ENCODE results near the gene SDS. TPM values are rescaled to one million over a fixed set of nuclear protein-coding genes. Genes with fewer than 3 reads are reported as not detected.

SDS gene
- total RNA-seq, 1 donor from 2014 or later: not detected

DNA sequence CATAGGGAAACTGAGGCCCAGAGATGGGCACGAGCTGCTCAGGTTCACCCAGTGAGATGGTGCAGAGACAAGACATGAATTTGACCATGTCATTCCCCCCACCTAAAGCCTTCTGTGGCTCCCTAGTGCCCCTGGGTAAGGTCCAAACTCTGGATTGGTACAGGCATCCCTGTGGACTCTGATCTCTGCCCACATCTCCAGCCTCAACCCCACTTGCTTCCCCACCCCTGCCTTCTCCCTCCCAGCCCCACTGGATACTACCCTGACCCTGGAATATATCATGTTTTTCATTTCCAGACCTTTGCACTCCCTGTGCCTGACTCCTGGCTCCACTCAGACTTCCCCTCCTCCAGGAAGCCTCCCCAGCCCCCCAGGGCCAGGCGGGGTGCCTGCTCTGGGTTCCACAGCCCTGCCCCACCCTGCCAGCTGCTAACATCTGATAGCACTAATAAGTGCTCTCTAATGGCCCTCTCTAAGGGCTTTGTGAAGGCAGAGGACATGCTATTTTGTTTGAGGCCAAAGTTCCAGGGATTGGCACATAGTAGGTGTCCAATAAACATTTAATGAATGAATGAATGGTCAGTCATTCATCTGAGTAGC is 17.4 kb upstream of the SDS start:
- TF ChIP-seq, protein P1, sequence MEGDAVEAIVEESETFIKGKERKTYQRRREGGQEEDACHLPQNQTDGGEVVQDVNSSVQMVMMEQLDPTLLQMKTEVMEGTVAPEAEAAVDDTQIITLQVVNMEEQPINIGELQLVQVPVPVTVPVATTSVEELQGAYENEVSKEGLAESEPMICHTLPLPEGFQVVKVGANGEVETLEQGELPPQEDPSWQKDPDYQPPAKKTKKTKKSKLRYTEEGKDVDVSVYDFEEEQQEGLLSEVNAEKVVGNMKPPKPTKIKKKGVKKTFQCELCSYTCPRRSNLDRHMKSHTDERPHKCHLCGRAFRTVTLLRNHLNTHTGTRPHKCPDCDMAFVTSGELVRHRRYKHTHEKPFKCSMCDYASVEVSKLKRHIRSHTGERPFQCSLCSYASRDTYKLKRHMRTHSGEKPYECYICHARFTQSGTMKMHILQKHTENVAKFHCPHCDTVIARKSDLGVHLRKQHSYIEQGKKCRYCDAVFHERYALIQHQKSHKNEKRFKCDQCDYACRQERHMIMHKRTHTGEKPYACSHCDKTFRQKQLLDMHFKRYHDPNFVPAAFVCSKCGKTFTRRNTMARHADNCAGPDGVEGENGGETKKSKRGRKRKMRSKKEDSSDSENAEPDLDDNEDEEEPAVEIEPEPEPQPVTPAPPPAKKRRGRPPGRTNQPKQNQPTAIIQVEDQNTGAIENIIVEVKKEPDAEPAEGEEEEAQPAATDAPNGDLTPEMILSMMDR (IDR thresholded peaks at IDR 0.05; ENCODE audit: borderline replicate concordance): no peak
- intact Hi-C loops (cut with micrococcal nuclease): no loop called here

DNA sequence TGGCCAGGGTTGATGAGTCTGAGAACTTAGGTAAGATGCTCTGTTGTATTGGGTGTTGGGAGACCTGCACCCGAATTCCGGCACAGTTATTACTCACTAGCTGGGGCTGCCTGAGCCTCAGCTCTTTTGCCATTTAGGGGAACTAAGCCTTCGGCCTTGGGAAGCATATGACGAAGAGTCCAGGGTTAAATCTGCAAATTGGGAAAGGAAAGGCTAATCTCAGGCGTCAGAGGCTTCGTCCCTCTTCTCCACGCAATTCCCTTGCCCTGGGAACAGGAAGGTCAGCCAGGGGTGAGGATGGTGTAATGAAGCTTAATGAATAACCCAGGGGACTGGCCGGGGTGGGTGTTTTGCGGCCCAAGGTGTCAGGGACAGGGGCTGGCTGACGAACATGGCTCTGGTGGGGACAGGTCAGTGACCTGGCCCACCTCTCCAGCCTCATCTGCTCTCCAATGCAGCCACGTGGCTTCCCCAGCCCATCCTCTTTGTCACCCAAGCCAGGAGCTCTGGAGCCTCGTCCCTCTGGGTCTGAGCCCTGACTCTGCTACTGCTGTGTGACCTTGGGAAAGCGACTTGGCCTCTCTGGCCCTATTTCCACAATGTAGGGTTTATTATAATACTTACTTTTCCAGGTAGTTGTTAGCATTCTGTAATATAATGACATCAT is 14.7 kb upstream of the SDS start:
- Histone ChIP-seq H3K9me3 (replicated peaks) (no peaks in the 10 kb centered on the region), H3K27ac (replicated peaks) (no peak overlapping the region), H3K36me3 (no peaks in the 10 kb centered on the region), H3K4me1 (peaks cover 15% of the 10 kb centered on the region), H3K27me3 (ENCODE audit: low read depth) (peaks cover 10% of the 10 kb centered on the region), H3K4me3 (no peak overlapping the region)
- intact Hi-C loops (cut with micrococcal nuclease): no loop called here
- DNase-seq: no peak
- TF ChIP-seq, protein P1 (IDR thresholded peaks at IDR 0.05; ENCODE audit: borderline replicate concordance): no peak

More for the DNA sequence above, 17.4 kb upstream of the SDS start:
- DNase-seq: no peak
- H3K27me3 ChIP-seq (ENCODE audit: low read depth): no peaks in the 10 kb centered on the region
- H3K4me3 ChIP-seq: no peak overlapping the region
- H3K27ac ChIP-seq (replicated peaks): no peak overlapping the region
- H3K36me3 ChIP-seq: no peaks in the 10 kb centered on the region
- H3K9me3 ChIP-seq (replicated peaks): no peaks in the 10 kb centered on the region
- H3K4me1 ChIP-seq: peaks cover 15% of the 10 kb centered on the region

DNA sequence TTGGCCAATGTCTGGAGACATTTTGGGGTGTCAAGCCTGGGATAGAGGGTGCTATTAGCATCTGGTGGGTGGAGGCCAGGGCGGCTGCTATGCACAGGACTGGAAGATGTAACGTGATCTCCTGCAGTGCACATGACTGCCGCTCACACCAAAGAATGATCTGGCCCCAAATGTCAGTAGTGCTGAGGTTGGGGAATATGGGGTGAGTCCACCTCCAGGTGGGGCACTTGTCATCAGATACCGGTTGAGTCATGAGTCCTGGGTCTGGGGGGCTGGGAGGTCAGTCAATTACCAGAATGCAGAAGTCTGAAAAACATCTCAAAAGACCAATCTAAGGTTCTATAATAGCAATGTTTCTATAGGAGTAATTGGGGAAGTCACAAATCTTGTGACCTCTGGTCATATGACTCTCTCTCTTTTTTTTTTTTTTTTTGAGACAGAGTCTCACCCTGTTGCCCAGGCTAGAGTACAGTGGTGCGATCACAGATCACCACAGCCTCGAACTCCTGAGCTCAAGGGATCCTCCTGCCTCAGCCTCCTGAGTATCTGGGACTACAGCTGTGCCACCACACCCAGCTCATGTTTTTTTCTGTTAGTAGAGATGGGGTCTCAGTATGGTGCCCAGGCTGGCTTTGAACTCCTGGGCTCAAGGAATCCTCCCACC is 12.5 kb upstream of the SDS start:
- TF ChIP-seq, protein P1 (IDR thresholded peaks at IDR 0.05; ENCODE audit: borderline replicate concordance): no peak
- no peak for DNase-seq
- Histone ChIP-seq H3K4me1 (no peaks in the 10 kb centered on the region), H3K27ac (replicated peaks) (no peak overlapping the region), H3K9me3 (replicated peaks) (no peaks in the 10 kb centered on the region), H3K36me3 (no peaks in the 10 kb centered on the region), H3K4me3 (no peak overlapping the region), H3K27me3 (ENCODE audit: low read depth) (peaks cover 10% of the 10 kb centered on the region)
- intact Hi-C loops (cut with micrococcal nuclease): no loop called here

DNA sequence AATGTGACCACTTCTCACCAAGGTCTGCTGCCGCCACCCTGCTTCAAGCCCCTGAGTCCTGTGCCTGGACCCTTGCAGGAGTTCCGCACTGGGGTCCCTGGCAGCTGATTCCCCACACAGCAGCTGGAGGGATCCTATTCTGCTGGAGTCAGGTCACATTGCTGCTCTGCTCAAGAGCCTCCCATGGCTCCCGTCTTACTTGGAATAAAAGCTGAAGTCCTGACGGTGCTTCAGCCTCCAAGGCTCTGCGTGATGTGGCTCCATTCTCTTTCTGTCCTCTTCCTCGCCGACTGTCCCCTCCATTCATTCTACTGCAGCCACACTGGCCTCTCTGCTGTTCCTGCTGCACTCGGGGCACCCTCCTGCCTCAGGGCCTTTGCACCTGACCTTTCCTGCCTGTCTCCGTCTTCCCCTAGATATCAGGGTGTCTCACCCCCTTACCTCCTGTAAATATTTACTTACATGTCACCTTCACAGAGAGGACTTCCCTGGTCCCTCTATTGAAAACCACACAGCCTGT is 10.9 kb upstream of the SDS start:
- intact Hi-C loops (cut with micrococcal nuclease): no loop called here
- no peaks in the 10 kb centered on the region for H3K9me3 ChIP-seq (replicated peaks)
- no peak for DNase-seq
- no peaks in the 10 kb centered on the region for H3K36me3 ChIP-seq
- no peak overlapping the region for H3K4me3 ChIP-seq
- peaks cover 21% of the 10 kb centered on the region for H3K27me3 ChIP-seq (ENCODE audit: low read depth)
- no peaks in the 10 kb centered on the region for H3K4me1 ChIP-seq
- TF ChIP-seq, protein P1 (IDR thresholded peaks at IDR 0.05; ENCODE audit: borderline replicate concordance): no peak
- no peak overlapping the region for H3K27ac ChIP-seq (replicated peaks)

DNA sequence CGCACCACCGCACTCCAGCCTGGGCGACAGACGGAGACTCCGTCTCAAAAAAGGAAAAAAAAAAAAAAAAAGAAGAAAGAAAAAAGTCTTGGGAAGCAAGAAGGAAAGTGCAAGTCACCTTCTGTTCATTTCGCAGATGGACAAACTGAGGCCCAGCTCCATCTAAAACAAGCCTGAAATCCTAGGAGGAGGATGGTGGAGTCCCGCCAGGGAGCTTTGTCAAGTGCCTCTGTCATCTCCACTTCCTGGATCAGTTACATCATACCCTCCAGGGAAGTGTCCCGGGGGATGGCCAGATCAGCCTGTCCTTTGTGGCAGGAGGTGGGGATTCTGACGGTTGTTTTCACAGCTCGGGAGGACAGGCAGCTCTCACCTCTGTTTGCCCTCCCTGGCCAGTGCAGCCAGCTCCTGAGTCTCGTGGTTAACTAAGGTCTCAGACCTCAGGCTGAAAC is 9.8 kb upstream of the SDS start:
- Histone ChIP-seq H3K4me3 (no peak overlapping the region), H3K4me1 (no peaks in the 10 kb centered on the region), H3K9me3 (replicated peaks) (no peaks in the 10 kb centered on the region), H3K27me3 (ENCODE audit: low read depth) (peaks cover 25% of the 10 kb centered on the region), H3K36me3 (no peaks in the 10 kb centered on the region), H3K27ac (replicated peaks) (no peak overlapping the region)
- DNase-seq: no peak
- intact Hi-C loops (cut with micrococcal nuclease): no loop called here
- TF ChIP-seq, protein P1 (IDR thresholded peaks at IDR 0.05; ENCODE audit: borderline replicate concordance): no peak

Measured in left ventricle myocardium inferior (tissue), 1 donor.